ENCODE data around the gene AGER.

DNA sequence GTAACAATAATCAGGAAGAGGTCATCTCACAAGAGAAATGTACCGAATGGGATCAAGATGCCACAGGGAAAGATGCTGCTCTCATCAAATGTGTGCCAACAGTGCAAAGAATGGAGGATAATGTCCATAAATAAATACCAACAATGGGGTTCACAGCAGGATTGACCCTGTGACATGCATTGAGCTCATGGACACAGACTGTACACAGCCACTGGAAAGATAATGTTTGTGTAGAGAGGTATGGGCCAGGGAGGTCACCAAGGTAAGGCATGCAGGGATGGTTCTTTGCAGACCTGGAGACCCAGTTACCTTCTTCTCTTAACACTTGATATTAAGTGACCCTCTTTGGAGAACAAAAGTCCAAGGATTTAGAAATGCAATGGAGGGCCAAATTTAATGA, 9.6 kb downstream of the AGER start:
- no peak for TF ChIP-seq POLR2A (IDR thresholded peaks at IDR 0.05)
- TF ChIP-seq, protein P1, sequence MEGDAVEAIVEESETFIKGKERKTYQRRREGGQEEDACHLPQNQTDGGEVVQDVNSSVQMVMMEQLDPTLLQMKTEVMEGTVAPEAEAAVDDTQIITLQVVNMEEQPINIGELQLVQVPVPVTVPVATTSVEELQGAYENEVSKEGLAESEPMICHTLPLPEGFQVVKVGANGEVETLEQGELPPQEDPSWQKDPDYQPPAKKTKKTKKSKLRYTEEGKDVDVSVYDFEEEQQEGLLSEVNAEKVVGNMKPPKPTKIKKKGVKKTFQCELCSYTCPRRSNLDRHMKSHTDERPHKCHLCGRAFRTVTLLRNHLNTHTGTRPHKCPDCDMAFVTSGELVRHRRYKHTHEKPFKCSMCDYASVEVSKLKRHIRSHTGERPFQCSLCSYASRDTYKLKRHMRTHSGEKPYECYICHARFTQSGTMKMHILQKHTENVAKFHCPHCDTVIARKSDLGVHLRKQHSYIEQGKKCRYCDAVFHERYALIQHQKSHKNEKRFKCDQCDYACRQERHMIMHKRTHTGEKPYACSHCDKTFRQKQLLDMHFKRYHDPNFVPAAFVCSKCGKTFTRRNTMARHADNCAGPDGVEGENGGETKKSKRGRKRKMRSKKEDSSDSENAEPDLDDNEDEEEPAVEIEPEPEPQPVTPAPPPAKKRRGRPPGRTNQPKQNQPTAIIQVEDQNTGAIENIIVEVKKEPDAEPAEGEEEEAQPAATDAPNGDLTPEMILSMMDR (IDR thresholded peaks at IDR 0.05): no peak
- no peak for TF ChIP-seq EP300 (IDR thresholded peaks at IDR 0.05)
- no peak for TF ChIP-seq POLR2AphosphoS5 (IDR thresholded peaks at IDR 0.05)

Data from sigmoid colon (tissue), 4 donors.